Measurements from ENCODE around the gene SYNGR2. TPM values are rescaled to one million over a fixed set of nuclear protein-coding genes. Genes with fewer than 3 reads are reported as not detected.

SYNGR2 gene
- total and polyA plus RNA-seq, 2 of the 8 experiments (the other 6 are each of a cell fraction or from before 2014, with no cell fraction given), result 50.0 to 139 TPM

DNA sequence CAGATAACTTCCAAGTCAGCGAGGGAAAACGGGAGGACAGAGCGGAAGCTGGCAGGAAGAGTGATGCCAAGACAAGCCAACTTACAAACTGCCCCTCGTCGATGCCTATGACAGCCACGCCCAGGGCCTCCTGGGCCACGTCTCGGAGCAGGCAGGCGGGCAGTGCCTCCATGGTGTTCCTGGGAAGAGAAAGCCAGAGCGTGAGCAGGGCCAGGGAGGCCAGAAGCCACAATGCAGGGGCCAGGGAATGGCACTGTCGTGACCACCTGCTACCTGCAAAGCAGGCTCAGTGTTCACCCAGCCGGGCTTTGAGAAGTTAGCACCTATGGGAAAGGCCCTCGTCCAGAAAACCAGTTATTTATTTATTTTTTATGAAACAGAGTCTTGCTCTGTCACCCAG lies 14.1 kb downstream of the SYNGR2 start (continued):
- TF ChIP-seq, protein P1, sequence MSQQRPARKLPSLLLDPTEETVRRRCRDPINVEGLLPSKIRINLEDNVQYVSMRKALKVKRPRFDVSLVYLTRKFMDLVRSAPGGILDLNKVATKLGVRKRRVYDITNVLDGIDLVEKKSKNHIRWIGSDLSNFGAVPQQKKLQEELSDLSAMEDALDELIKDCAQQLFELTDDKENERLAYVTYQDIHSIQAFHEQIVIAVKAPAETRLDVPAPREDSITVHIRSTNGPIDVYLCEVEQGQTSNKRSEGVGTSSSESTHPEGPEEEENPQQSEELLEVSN (IDR thresholded peaks at IDR 0.05), result no peak
- TF ChIP-seq CEBPB (IDR thresholded peaks at IDR 0.05; ENCODE audit: low read depth, low read length) (no peak), JUN (IDR thresholded peaks at IDR 0.05; ENCODE audit: low read depth, low read length) (no peak), SIN3A (conservative IDR thresholded peaks at IDR 0.05 in 1 of 2, IDR thresholded peaks at IDR 0.05 in 1 of 2; ENCODE audit: low read depth in 1 of 2, low read length in 2 of 2) (no peak)

Data from H1 (cell line).